Activated CD4-positive, CD25-positive, alpha-beta regulatory T cell treated with anti-CD3 and anti-CD28 coated beads, Interleukin-2, amount 50 U/mL, for 16 hours (primary cell): Measurements from ENCODE around the gene PRELID1.
"Not testable (repeated sequence)": the region's sequence is repeated elsewhere in the genome, so short reads cannot be mapped to it uniquely, and the experiment has no call there.

Source experiments
- DNase-seq: peaks from one replicate; pipeline ENCODE4 v3.0.0-alpha.2; 2020; ENCODE audit warnings: low read depth, low spot score

Gene PRELID1

DNA sequence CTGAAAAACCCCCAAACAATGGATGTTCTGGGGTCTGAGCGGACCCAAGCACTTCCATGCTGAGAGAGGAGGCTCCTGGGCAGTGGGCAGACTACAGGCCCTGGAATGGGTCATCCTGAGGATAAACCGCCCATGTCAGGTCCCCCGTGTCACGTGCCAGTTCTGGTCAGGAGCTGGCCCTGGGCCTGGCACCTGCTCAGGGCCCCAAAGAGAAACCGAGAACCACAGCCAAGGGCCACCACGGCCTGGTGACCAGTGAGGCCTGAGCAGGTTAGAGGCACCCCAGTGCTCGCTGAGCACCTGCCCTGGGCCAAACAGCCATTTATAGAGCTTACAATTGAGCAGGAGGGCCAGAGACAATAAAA, 32.1 kb downstream of the PRELID1 start:
- no peak for DNase-seq

DNA sequence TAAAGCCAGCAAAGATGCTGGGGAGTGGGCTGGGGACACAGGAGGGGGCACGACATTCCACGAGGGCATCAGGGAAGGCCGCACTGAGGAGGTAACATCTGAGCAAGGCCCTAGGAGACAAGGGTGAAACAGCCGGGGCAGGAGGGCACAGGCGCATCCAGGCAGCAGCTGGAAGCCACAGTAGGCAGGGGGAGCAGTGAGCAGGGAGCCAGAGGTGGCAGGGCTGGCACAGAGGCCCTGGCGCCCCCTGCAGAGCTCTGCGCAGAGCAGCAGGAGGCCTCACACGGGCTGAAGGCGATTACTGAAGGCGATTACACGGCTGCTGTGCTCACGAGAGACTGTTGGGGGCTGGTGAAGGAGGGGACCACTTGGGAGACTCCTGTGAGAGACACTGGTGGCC, 32.5 kb downstream of the PRELID1 start:
- no peak for DNase-seq

DNA sequence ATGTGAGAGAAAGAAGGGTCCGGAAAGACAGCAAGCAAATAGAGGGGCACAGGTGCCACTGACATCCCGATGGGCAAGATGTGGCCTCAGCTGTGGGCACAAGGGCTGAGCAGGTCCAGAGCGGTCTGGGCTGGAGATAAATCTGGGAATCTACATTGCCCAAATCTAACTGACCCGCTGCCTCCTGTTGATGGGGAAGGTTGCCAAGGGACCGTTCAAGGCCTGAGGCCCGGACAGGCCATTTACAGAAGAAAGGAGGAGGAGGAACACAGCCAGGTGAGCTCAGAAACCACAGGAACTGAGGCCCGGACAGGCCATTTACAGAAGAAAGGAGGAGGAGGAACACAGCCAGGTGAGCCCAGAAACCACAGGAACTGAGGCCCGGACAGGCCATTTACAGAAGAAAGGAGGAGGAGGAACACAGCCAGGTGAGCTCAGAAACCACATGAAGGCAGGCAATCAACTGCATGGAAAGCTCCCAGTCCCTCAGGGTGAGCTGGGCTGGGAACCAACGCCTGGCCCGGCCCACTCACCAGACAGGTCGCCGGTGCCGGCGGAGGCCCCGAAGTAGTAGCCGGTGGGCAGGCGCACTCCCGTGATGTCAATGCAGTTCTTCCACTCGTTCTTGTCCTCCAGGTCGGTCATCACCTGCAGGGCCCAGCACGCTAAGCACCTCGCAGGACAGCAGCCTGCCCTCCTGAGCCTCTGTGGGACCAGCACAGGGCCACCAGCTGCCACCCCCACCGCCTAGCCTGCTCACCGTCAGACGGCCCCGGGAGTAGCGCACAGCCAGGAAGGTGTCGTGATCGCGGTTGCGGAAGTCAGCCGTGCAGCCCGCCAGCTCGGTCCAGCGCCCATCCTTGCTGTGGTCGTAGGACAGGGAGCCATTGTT, 33.2 kb downstream of the PRELID1 start:
- no peak for DNase-seq

DNA sequence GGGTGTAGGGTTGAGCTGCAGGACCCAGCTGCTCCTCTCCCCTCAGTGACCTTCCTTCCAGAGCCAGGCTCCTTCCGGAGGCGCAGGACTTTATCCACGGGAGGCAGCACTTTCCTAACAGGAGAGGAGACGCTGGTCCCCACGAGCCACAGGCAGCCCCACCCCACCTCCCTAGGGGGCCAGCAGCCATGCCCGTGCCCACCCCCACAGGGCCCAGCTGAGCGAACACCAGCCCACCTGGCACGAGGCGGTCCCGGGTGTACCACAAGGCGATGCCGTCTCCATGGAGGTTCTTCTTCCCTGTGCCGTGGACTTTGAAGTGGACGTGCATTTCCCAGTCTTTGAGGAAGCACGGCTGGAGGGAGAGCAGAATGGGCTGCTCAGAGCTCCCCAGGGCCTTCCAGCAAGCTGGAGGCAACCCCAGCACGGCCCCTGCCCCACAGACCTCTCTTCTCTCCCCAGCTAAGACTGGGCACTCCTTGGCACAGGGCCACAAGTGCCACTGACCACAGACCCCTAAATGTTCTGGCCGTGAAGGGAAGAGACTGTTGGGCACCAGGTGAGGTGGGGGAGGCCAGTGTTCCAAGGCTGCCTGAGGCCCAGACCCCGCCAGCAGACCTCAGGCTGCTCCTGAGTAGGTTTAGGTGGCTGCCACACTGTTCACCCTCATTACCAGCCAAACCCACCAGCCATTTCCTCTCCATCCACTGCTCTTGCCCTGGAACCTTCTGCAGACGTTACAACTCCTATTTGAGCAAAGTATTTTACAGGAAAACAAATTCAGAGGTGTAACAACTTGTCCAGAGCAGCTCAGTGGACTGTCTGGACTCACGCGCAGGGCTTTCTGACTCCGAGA, 34.9 kb downstream of the PRELID1 start:
- DNase-seq: no peak

DNA sequence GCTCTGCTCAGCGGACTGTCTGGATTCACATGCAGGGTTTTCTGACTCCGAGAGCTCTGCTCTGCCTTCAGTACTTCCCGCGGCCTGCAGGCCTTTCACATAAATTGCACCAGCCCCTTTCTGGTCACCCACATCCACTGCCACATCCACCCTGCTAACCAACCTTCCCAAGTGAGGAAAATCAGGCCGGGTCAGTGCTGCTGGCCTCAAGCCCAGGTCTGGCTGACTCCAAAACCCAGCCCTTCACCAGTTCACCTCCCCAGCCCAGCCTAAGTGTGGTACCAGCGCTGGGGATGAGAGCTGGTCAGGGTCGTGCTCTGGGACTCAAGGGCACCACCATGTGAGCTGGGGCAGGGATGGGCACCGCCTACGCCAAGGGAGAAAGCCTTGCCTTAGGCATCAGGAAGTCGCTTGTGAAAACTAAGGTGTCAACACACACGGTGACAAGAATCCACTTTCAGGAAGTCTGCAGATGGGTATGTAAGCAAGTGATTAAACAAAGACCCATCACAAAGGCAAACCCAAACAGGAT, 35.6 kb downstream of the PRELID1 start:
- DNase-seq: no peak

DNA sequence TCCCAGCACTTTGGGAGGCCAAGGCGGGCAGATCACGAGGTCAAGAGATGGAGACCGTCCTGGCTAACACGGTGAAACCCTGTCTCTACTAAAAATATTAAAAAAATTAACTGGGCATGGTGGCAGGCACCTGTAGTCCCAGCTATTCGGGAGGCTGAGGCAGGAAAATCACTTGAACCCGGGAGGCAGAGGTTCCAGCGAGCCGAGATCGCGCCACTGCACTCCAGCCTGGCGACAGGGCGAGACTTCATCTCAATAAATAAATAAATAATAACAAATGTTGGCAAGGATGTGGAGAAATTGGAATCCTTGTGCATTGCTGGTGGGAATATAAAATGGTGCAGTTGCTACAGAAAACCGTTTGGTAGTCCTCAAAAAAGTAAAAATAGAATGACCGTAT, 39.4 kb downstream of the PRELID1 start:
- DNase-seq: not testable (repeated sequence)

DNA sequence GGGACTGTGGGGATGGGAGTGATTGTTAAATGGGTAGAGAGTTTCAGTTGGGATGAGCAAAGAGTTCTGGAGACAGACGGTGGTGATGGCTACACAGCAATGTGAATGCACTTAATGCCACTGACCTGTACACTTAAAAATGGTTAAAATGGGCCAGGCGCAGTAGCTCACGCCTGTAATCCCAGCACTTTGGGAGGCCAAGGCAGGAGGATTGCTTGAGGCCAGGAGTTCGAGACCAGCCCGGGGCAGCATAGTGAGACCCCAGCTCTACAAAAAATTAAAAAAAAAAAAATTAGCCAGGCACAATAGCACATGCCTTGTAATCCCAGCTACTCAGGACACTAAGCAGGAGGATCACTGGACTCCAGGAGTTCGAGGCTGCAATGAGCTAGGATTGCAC, 40.2 kb downstream of the PRELID1 start:
- no peak for DNase-seq

DNA sequence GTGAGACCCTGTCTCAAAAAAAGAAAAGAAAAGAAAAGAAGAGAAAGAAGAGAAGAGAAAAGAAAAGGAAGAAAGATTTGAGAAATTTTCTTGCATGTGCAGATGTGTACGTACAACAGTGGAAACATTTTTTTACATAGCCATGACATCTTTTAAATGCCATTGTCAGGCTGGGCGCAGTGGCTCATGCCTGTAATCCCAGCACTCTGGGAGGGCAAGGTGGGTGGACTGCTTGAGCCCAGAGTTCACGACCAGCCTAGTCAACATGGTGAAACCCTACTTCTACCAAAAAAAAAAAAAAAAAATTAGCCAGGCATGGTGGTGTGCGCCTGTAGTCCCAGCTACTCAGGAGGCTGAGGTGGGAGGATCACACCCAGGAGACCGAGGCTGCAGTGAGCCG, 41.3 kb downstream of the PRELID1 start:
- DNase-seq: no peak

DNA sequence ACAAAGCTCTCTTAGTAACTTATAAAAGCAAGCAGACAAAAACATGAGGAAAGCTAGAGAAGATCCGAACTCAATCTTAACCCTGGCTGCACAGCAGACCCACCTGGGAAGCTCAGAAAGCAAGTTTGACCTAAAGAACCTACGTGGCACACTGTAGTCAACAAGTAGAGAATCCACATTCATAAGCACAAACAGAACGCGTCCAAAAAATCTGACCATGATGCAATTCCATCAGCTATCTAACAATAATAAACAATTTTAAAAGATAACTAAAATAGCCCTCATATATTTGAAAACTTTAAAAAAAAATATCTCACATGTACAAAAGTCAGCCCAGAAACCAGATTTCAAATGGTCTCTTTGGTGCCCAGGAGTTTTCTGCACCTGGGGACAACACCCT, 43.2 kb downstream of the PRELID1 start:
- DNase-seq: no peak

DNA sequence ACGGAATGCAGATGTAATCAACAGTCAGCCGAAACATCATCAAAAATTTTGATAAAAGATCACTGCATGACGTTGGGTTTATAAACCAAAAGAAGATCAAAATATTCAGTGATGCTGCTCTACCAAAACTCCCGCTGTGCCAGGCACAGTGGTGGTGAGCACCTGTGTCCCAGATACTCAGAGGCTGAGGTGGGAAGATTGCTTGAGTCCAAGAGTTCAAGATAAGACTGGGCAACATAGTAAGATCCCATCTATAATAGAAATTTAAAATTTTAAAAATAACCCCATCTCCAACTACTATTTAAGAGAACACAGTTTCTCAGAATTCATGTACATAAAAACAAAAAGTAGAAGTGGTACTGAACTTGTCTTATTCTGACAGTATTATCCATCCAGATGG, 44.1 kb downstream of the PRELID1 start:
- DNase-seq: no peak

DNA sequence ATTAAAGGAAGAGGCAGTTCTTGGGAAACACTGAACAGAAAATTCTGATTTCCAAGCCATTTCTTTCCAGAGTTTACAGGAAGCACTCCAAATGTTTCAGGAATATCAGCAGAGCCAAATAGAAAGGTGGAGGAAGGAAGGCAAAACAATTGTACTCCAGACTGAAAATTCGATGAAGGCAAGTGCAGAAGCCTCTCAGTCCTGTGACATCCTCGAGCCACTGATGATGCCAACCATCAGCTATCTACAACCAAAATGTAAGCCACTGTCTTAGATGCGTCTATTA, 45.7 kb downstream of the PRELID1 start:
- no peak for DNase-seq

DNA sequence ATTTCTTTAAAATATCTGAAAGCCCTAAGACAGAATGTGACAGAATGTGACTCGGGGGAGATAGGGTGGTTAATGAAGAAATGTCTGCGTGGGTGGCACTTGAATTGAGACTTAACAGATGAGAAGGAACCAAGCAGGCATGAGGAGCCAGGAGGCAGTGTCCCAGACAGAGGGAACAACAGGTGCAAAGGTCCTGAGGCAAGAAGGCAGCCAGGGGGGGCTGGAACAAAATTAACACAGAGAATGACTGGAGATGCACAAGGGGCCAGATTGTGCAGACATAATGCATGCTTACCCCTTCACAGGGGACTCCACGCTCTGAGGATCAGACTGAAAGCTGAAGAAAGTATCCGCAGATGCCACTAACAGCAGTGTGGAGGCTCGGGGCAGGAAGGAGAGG, 46.2 kb downstream of the PRELID1 start:
- no peak for DNase-seq

DNA sequence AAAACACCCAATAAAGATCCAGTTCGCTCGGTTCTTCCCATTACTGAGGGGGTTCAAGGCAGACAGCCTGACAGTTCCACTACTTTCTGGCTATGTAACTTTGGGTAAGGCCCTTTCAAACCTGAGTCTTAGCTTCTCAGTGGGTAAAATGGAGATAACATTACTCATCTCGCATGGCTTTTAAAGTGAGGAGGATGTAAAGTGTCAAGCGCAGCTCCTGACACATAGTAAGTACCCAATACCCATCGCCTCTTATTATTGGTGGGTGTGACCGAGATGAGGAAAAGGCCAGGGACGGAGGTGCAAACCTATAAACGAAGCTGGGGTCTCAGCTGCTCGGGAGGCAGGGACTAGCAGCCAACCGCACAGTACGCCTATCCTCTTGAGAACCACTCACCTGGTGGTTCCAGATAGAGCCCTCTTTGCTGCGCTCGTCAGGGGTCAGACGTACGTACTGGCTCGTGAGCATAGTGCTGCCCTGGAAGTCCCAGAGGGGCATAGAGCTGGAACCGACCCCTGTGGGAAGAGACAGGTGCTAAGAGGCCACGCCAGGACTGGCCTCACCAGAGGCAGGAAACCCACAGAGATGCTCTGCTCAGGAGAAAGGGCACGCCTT, 47.3 kb downstream of the PRELID1 start:
- DNase-seq: no peak

DNA sequence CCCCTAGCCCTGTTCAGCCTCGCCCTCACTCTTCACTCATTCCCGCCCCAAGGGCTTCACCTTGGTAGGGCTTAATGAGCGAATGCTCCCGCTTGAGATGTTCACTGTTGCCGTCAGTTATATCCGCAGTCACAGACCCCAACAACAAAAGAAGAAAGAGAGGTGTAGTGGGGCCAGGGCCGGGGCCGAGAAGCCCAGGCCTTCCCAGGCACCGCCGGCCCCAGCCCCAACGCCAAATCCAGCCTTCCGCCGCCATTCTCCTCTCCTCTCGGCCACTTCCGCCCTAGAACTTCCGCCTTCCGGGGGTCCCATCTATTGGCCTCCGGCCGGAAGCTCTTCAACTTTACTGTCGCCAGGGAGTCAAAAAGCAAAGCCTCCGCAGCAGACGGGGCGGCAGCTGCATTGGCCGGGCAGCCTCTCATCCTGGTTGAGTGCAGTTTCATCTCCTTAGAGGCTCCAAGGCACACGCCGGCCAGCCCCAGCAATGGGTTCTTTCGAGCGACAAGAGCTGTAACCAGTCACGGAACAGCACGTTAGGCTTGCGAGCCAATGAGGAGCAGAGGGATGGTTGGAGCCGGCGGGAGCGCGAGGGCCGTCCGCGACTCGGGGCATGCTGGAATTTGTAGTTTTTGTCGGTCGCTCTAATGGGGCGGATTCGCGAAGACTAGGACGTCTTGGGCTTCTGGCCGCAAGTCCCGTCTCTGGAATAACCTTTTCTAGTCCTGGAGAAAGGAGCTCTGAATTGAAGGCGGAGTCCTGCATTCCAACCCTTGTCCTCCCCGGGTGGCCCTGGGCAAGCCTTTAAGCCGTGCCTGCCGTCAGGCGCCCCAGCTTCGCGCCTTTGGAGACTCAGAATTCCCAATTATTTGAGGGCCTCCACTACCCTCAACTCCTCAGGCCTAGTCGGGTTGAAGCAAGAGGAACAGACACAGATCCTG, 48.1 kb downstream of the PRELID1 start, which contains the start of gene LMAN2:
LMAN2 (minus strand) TSS at position 277 of the 938 bp plus-strand sequence; CDS start at position 256, 21 bp downstream.
- peak; percentile 87 for DNase-seq

DNA sequence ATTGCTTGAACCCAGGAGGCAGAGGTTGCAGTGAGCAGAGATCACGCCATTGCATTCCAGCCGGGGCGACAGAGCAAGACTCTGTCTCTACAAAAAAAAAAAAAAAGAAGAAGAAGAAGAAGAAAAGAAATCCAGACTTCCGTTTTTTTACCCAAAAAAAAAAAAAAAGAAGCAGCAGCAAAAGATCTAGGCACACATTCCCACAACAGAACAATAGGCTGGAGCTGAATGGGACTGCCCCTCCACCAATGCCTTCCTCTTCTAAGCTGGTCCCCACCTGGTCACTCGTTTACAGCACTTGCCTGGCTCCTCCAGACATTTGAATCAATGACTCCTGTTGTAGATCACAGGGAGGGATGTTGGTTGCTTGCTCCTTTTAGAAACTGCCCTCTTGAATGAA, 49.5 kb downstream of the PRELID1 start:
- DNase-seq: no peak

DNA sequence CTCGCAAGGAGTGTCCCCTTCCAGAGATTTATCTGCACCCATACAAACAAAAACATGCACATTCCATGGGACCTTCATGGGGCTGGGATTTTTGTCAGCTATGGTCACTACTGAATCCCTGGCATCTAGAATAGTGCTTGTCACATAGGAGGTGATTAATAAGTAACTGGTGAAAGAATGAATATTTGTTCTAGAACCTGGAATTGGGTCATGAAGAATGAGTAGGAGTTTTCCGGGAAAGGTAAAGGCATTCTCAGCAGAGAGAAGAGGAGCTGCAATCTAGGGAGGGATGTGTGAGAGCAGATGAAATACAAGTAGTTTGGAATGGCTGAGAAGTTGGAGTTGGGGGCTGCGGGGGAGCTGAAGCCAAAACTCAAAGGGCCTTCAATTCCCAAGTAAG, 50.7 kb downstream of the PRELID1 start:
- DNase-seq: no peak

DNA sequence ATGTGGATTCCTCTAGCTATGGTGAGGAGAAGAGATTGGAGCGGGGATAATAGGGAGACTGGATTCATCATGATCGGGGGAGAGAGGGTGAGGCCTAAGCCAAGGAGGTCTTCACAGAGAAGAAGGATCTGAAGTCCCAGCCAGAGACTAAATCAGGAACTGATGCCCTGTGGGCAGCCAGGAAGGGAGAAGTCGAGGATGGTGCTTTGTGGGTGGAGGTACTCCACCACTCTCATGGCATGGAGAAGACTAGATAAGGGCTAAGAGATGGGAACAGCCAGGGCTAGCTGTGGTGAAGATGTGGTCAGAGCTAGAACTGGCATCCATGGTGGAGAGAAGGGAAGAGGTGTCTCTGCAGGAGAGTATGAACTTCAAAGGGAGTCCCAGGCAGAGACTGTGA, 51.1 kb downstream of the PRELID1 start:
- DNase-seq: no peak

DNA sequence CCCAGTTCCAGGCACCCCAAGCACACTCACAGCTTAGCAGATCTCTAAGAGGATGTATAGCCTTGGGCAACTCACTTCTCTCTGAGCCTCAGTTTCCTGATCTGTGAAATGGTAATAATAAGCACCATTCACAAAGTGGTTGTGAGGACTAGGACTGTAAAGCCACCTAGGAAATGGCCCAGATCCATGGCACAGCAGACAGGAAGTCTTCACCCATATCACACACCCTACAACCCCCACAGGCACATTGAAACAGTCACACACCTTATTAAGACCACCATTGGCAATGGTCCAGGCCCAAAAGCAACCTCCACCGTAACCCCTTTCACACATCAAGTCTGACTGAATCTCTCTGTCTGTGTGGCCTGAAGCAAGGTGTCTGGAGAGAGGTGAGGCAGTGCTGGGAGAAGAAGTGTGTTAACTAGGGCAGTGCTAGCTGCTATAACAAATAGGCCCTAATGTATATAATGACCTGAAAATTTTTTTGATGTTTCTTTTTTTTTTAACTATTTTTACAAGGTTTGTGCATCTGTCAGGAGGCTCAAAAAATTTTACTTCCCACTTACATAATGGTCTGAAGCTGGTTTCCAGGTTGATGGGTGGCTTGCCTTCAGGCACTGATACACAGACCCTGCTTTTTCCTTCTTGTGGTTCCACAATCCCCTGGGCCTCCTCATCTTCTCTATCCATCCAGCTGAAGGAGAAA, 51.7 kb downstream of the PRELID1 start:
- DNase-seq: no peak

DNA sequence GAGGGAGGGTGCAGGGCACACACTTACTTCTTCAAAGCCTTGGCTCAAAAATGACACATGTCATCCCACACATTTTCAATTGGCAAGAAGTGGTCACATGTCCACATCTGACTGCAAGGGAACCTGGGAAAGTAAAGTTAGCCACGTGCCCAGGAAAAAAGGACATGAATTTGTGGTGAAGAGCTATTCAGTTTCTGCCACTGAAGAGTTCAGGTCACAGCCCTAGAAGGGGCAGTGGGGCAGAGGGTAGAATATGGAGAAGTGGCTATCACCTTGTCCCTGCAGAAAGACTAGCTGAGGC, 52.2 kb downstream of the PRELID1 start:
- no peak for DNase-seq
